HepG2 (cell line): ENCODE results near the gene RCC2. TPM values are rescaled to one million over a fixed set of nuclear protein-coding genes. Genes with fewer than 3 reads are reported as not detected.

Source experiments
- ATAC-seq: fragments of 200-7000 bp; cut with Tn5 transposase; 3 replicates; pipeline ENCODE4 v1.9.1; 2020; ENCODE audit warnings: mild to moderate bottlenecking, moderate library complexity
- BruUV-seq: library from RNA; stranded (reverse); fragments of 400-500 nt; replicated peaks from 2 replicates; lab custom pipeline; 2021; lab: Mats Ljungman, UMichigan
- CTCF ChIA-PET: fragments of 300-600 bp; formaldehyde crosslinking; extraction: SDS; loops from one replicate; lab custom pipeline; 2021; ENCODE audit warnings: low total read pairs, inconsistent platforms, low intra/inter-chr PET ratio; lab: Yijun Ruan, JAX
- POLR2A ChIA-PET: fragments of 350-600 bp; sonication (Branson Sonifier 250); formaldehyde crosslinking; loops from one replicate; lab custom pipeline; 2020; ENCODE audit warnings: antibody characterized with exemption, inconsistent platforms; lab: Yijun Ruan, JAX
- DNase-seq: peaks from one replicate; pipeline ENCODE4 v3.0.0-alpha.2; 2015; ENCODE audit warnings: low spot score
- FAIRE-seq: peaks from 3 replicates; lab custom pipeline; 2011; peaks lifted over from hg19 to GRCh38; lab: Jason Lieb, UNC
- H2AFZ ChIP-seq: one replicate; pipeline ENCODE4 v1.6.1; 2011; ENCODE audit warnings: low read length, inconsistent platforms
- H3K27ac ChIP-seq: fragments of 300-600 bp; 3 replicates; pipeline ENCODE4 v1.8.0; 2011; ENCODE audit warnings: mixed run types, mild to moderate bottlenecking, mixed read lengths, low read length, inconsistent platforms; ENCODE audit not compliant: insufficient read depth; ENCODE audit errors: extremely low read length
- H3K27me3 ChIP-seq, 2 experiments: fragments of 200-600 bp in 1 of 2; 2 replicates in 1 of 2; 3 replicates in 1 of 2; pipeline versions ENCODE4 v1.6.0 to v1.8.0; 2011; ENCODE audit warnings: low read length in 2 of 2, mild to moderate bottlenecking in 2 of 2, moderate library complexity in 2 of 2, inconsistent platforms in 1 of 2; ENCODE audit not compliant: insufficient read depth in 2 of 2, control insufficient read depth in 1 of 2
- H3K36me3 ChIP-seq, 2 experiments: fragments of 200-600 bp in 1 of 2; replicated peaks in 1 of 2; 2 replicates in 1 of 2; 3 replicates in 1 of 2; pipeline versions ENCODE4 v1.5.1 to v1.8.0; 2011; ENCODE audit warnings: low read length in 2 of 2, inconsistent platforms in 1 of 2; ENCODE audit not compliant: insufficient read depth in 2 of 2, control insufficient read depth in 1 of 2
- H3K4me1 ChIP-seq: 2 replicates; pipeline ENCODE4 v1.5.1; 2012; ENCODE audit warnings: low read length, inconsistent platforms; ENCODE audit not compliant: insufficient read depth
- H3K4me2 ChIP-seq: 2 replicates; pipeline ENCODE4 v1.6.0; 2011; ENCODE audit warnings: low read depth, low read length, inconsistent platforms
- H3K4me3 ChIP-seq, 3 experiments: fragments of 200-600 bp in 1 of 3; sonication (generic), shearing (Covaris generic) in 1 of 3; replicated peaks in 1 of 3; 2 replicates each; pipeline ENCODE4 v1.5.1; 2011 to 2016; ENCODE audit warnings: low read length in 3 of 3, inconsistent platforms in 2 of 3, low read depth in 2 of 3, mild to moderate bottlenecking in 2 of 3, control low read depth in 1 of 3, mixed read lengths in 1 of 3; ENCODE audit not compliant: insufficient read depth in 1 of 3
- H3K79me2 ChIP-seq: one replicate; pipeline ENCODE4 v1.6.1; 2011; ENCODE audit warnings: low read length, inconsistent platforms; ENCODE audit not compliant: insufficient read depth
- H3K9ac ChIP-seq: 2 replicates; pipeline ENCODE4 v1.6.0; 2011; ENCODE audit warnings: mild to moderate bottlenecking, low read depth, low read length, inconsistent platforms; ENCODE audit not compliant: insufficient read depth
- H3K9me3 ChIP-seq: 2 replicates; pipeline ENCODE4 v1.5.1; 2012; ENCODE audit warnings: mild to moderate bottlenecking, low read length
- H4K20me1 ChIP-seq: 2 replicates; pipeline ENCODE4 v1.6.0; 2011; ENCODE audit warnings: inconsistent platforms, mild to moderate bottlenecking, low read length, moderate library complexity; ENCODE audit not compliant: insufficient read depth
- FOXA1 ChIP-seq, 2 experiments: fragments of 450-650 bp in 1 of 2; sonication (generic) in 1 of 2; formaldehyde crosslinking in 1 of 2; IDR thresholded peaks; 2 replicates each; pipeline versions ENCODE4 v1.4.0 to v1.6.1; 2016 to 2020; ENCODE audit warnings: missing genetic modification reagents in 1 of 2
- HHEX ChIP-seq: IDR thresholded peaks from 2 replicates; pipeline ENCODE4 v1.6.1; 2016; ENCODE audit warnings: control low read depth
- IKZF4 ChIP-seq: sonication (generic); formaldehyde crosslinking; IDR thresholded peaks from 2 replicates; pipeline ENCODE4 v1.5.1; 2020; ENCODE audit warnings: borderline replicate concordance, mild to moderate bottlenecking, low read depth, missing genetic modification reagents; ENCODE audit errors: not compliant biosample characterization
- JUNB ChIP-seq: sonication (generic); formaldehyde crosslinking; IDR thresholded peaks from 2 replicates; pipeline ENCODE4 v1.8.0; 2022; ENCODE audit warnings: missing genetic modification reagents, mild to moderate bottlenecking, borderline replicate concordance
- NFKBIZ ChIP-seq: IDR thresholded peaks from 2 replicates; pipeline ENCODE4 v1.6.1; 2018; ENCODE audit warnings: missing genetic modification reagents, missing compliant biosample characterization
- NR3C1 ChIP-seq: sonication (generic); formaldehyde crosslinking; IDR thresholded peaks from 2 replicates; pipeline ENCODE4 v1.4.0; 2020; ENCODE audit warnings: missing genetic modification reagents
- PHB2 ChIP-seq: fragments of 450-650 bp; IDR thresholded peaks from 2 replicates; pipeline ENCODE4 v1.6.1; 2018; ENCODE audit not compliant: partially characterized antibody
- PHF21A ChIP-seq: sonication (generic); formaldehyde crosslinking; IDR thresholded peaks from 2 replicates; pipeline ENCODE4 v1.5.0; 2020; ENCODE audit warnings: mild to moderate bottlenecking, missing genetic modification reagents
- YEATS2 ChIP-seq: sonication (generic); formaldehyde crosslinking; IDR thresholded peaks from 2 replicates; pipeline ENCODE4 v1.4.0; 2020; ENCODE audit warnings: missing genetic modification reagents, borderline replicate concordance
- ZBTB7A ChIP-seq: sonication (generic); formaldehyde crosslinking; IDR thresholded peaks from 2 replicates; pipeline ENCODE4 v1.8.0; 2022; ENCODE audit warnings: mild to moderate bottlenecking, missing genetic modification reagents
- ZFP36L2 ChIP-seq: sonication (generic); formaldehyde crosslinking; IDR thresholded peaks from 2 replicates; pipeline ENCODE4 v1.4.0; 2020; ENCODE audit warnings: missing genetic modification reagents
- ZNF30 ChIP-seq: sonication (generic); formaldehyde crosslinking; IDR thresholded peaks from 2 replicates; pipeline ENCODE4 v1.5.0; 2020; ENCODE audit warnings: mild to moderate bottlenecking, missing genetic modification reagents
- ZNF629 ChIP-seq: sonication (generic); formaldehyde crosslinking; conservative IDR thresholded peaks from 2 replicates; pipeline ENCODE4 v1.5.0; 2020; ENCODE audit warnings: missing genetic modification reagents
- ZNF670 ChIP-seq: sonication (generic); formaldehyde crosslinking; IDR thresholded peaks from 2 replicates; pipeline ENCODE4 v1.8.0; 2022; ENCODE audit warnings: mild to moderate bottlenecking, missing genetic modification reagents, borderline replicate concordance
- ZNF7 ChIP-seq: IDR thresholded peaks from 2 replicates; pipeline ENCODE4 v1.6.1; 2016; ENCODE audit warnings: missing biosample characterization, missing genetic modification reagents
- ZNF713 ChIP-seq: sonication (generic); formaldehyde crosslinking; IDR thresholded peaks from 2 replicates; pipeline ENCODE4 v1.4.0; 2020; ENCODE audit warnings: mild to moderate bottlenecking, missing genetic modification reagents
- ZNF737 ChIP-seq: sonication (generic); formaldehyde crosslinking; IDR thresholded peaks from 2 replicates; pipeline ENCODE4 v1.5.0; 2020; ENCODE audit warnings: missing genetic modification reagents, mild to moderate bottlenecking, borderline replicate concordance
- in situ Hi-C: cut with HindIII; loops from 2 replicates; pipeline ENCODE4 v1.10.0; 2017; ENCODE audit warnings: low pct_unique_long_range_greater_than_20kb; ENCODE audit not compliant: extremely low pct_ligation_motif_present
- intact Hi-C: fragments of 100-400 bp; cut with micrococcal nuclease; formaldehyde crosslinking; loops from one replicate; pipeline ENCODE4 v1.10.0; 2022; ENCODE audit not compliant: unreplicated experiment
- polyA plus RNA-seq, 8 experiments: library from polyadenylated mRNA; depleted of rRNA in 3 of 8; stranded (reverse) in 7 of 8; unstranded in 1 of 8; fragments of >200 nt; fragmentation: Illumina TruSeq in 4 of 8; extraction: Trizol in 4 of 8; gene quantifications; 2 replicates each; pipeline versions ENCODE4 v1.2.1 to v1.2.3, GENCODE V29; 2011 to 2016; ENCODE audit warnings: low read depth in 4 of 8, missing spikeins in 1 of 8, mixed read lengths in 1 of 8; ENCODE audit not compliant: insufficient read depth in 1 of 8
- total RNA-seq, 5 experiments: library from RNA; depleted of rRNA; stranded (reverse); fragments of >200 nt; fragmentation: Illumina TruSeq; extraction: Trizol; gene quantifications; 2 replicates each; pipeline ENCODE4 v1.2.3, GENCODE V29; 2016; ENCODE audit warnings: low read depth in 1 of 5
- TF ChIP-seq, protein P1 (sequence below): sonication (generic); formaldehyde crosslinking; IDR thresholded peaks from 2 replicates; pipeline ENCODE4 v1.4.0; 2020; ENCODE audit warnings: missing genetic modification reagents, mild to moderate bottlenecking, borderline replicate concordance
- TF ChIP-seq, protein P2 (sequence below): sonication (generic); formaldehyde crosslinking; IDR thresholded peaks from 2 replicates; pipeline ENCODE4 v1.4.0; 2020; ENCODE audit warnings: missing genetic modification reagents
- TF ChIP-seq, protein P3 (sequence below): sonication (generic); formaldehyde crosslinking; IDR thresholded peaks from 2 replicates; pipeline ENCODE4 v1.4.0; 2020; ENCODE audit warnings: mild to moderate bottlenecking, missing genetic modification reagents

Gene RCC2
- total and polyA plus RNA-seq, 2 of the 13 experiments (the other 11 are each of a cell fraction or from before 2014, with no cell fraction given) = 20.5 to 55.8 TPM

DNA sequence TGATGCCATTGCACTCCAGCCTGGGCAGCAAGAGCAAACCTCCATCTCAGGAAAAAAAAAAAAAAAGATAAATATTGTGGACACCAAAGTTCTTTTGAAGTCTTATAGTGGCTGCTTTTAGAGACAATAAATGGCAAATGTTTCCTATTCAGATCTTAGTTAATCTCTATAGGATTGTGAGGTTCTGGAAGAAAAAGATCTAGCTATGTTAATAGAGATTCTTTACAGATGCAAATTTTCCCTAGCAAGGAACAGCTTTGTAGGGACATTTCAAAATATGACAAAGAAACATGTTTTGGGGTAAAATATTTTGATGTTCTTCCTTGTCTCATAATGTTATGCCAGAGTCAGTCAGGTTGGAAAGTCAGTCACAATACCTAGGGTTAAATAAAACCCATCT, 24.5 kb upstream of the RCC2 start:
- Histone ChIP-seq H3K27me3 (peaks cover 2 to 3% of the 10 kb centered on the region in 2 experiments; a peak in 2 of 5 replicates), H4K20me1 (no peaks in the 10 kb centered on the region), H3K4me3 (no peak overlapping the region), H3K27ac (no peak overlapping the region), H3K36me3 (no peaks in the 10 kb centered on the region; a peak in 1 of 5 replicates), H3K9me3 (no peaks in the 10 kb centered on the region), H3K9ac (no peak overlapping the region), H3K4me2 (no peak overlapping the region), H3K79me2 (no peaks in the 10 kb centered on the region), H3K4me1 (peaks cover 5% of the 10 kb centered on the region), H2AFZ (no peak overlapping the region)
- in situ Hi-C loops = no loop called here
- CTCF ChIA-PET = no interaction called here
- BruUV-seq = no TSS peak
- DNase-seq = no peak
- ATAC-seq = no peak
- TF ChIP-seq JUNB (CRISPR knock-in tag) = no peak
- no peak for TF ChIP-seq PHF21A (CRISPR knock-in tag)
- no peak for TF ChIP-seq ZNF7
- TF ChIP-seq, protein P1, sequence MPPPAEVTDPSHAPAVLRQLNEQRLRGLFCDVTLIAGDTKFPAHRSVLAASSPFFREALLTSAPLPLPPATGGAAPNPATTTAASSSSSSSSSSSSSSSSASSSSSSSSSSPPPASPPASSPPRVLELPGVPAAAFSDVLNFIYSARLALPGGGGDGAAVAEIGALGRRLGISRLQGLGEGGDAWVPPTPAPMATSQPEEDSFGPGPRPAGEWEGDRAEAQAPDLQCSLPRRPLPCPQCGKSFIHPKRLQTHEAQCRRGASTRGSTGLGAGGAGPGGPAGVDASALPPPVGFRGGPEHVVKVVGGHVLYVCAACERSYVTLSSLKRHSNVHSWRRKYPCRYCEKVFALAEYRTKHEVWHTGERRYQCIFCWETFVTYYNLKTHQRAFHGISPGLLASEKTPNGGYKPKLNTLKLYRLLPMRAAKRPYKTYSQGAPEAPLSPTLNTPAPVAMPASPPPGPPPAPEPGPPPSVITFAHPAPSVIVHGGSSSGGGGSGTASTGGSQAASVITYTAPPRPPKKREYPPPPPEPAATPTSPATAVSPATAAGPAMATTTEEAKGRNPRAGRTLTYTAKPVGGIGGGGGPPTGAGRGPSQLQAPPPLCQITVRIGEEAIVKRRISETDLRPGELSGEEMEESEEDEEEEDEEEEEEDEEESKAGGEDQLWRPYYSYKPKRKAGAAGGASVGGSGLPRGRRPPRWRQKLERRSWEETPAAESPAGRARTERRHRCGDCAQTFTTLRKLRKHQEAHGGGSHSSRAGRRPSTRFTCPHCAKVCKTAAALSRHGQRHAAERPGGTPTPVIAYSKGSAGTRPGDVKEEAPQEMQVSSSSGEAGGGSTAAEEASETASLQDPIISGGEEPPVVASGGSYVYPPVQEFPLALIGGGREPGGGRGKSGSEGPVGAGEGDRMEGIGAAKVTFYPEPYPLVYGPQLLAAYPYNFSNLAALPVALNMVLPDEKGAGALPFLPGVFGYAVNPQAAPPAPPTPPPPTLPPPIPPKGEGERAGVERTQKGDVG (CRISPR knock-in tag) = no peak
- no peak for TF ChIP-seq ZNF629
- no peak for TF ChIP-seq PHB2
- TF ChIP-seq ZNF737 (CRISPR knock-in tag) = no peak
- no peak for TF ChIP-seq ZNF713 (CRISPR knock-in tag)
- no peak for TF ChIP-seq IKZF4
- TF ChIP-seq ZFP36L2 = no peak
- no peak for TF ChIP-seq NFKBIZ
- TF ChIP-seq ZNF30 (CRISPR knock-in tag) = no peak
- no peak for TF ChIP-seq ZNF670 (CRISPR knock-in tag)
- no peak for TF ChIP-seq NR3C1 (CRISPR knock-in tag)
- TF ChIP-seq, protein P2, sequence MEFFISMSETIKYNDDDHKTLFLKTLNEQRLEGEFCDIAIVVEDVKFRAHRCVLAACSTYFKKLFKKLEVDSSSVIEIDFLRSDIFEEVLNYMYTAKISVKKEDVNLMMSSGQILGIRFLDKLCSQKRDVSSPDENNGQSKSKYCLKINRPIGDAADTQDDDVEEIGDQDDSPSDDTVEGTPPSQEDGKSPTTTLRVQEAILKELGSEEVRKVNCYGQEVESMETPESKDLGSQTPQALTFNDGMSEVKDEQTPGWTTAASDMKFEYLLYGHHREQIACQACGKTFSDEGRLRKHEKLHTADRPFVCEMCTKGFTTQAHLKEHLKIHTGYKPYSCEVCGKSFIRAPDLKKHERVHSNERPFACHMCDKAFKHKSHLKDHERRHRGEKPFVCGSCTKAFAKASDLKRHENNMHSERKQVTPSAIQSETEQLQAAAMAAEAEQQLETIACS (CRISPR knock-in tag) = no peak
- no peak for TF ChIP-seq FOXA1 (IDR thresholded peaks at IDR 0.05)
- TF ChIP-seq FOXA1 (CRISPR knock-in tag; IDR thresholded peaks at IDR 0.05) = no peak
- TF ChIP-seq HHEX (CRISPR knock-in tag) = no peak
- TF ChIP-seq YEATS2 (CRISPR knock-in tag) = no peak
- TF ChIP-seq ZBTB7A = no peak
- TF ChIP-seq, protein P3, sequence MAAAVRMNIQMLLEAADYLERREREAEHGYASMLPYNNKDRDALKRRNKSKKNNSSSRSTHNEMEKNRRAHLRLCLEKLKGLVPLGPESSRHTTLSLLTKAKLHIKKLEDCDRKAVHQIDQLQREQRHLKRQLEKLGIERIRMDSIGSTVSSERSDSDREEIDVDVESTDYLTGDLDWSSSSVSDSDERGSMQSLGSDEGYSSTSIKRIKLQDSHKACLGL = no peak
- intact Hi-C loops = no loop called here
- POLR2A ChIA-PET = no interaction called here
- FAIRE-seq = no peak
